HG03439 (cell line): ENCODE measurements around the gene PRRC2B.
"Not testable (repeated sequence)": the region's sequence is repeated elsewhere in the genome, so short reads cannot be mapped to it uniquely, and the experiment has no call there.

Experiments
- ATAC-seq: cut with Tn5 transposase; IDR thresholded peaks from one replicate; pipeline ENCODE4 v1.9.1; 2021; ENCODE audit warnings: mild to moderate bottlenecking, moderate library complexity; ENCODE audit not compliant: unreplicated experiment

Gene PRRC2B

GRCh38 chr9:131503626-131504465 lies 110.0 kb downstream of the PRRC2B start:
- ATAC-seq = no peak

- no peak for ATAC-seq
Observed at GRCh38 chr9:131505012-131505411, 111.1 kb downstream of the PRRC2B start.

- ATAC-seq = no peak
Observed at GRCh38 chr9:131511416-131511815, 117.5 kb downstream of the PRRC2B start.

- no peak for ATAC-seq
Observed at GRCh38 chr9:131511880-131512279, 118.0 kb downstream of the PRRC2B start.

- ATAC-seq = no peak
Observed at GRCh38 chr9:131513177-131513576, 119.3 kb downstream of the PRRC2B start.

- not testable (repeated sequence) for ATAC-seq
Observed at GRCh38 chr9:131515559-131516031, 121.7 kb downstream of the PRRC2B start.

- no peak for ATAC-seq
Observed at GRCh38 chr9:131516100-131516499, 122.2 kb downstream of the PRRC2B start.

- ATAC-seq = no peak
Observed at GRCh38 chr9:131516930-131517329, 123.0 kb downstream of the PRRC2B start.

GRCh38 chr9:131517761-131518190 lies 123.9 kb downstream of the PRRC2B start:
- ATAC-seq = no peak

- ATAC-seq = no peak
Observed at GRCh38 chr9:131518553-131518952, 124.7 kb downstream of the PRRC2B start.

GRCh38 chr9:131520503-131520902 lies 126.6 kb downstream of the PRRC2B start:
- ATAC-seq = no peak

GRCh38 chr9:131521203-131521602 lies 127.3 kb downstream of the PRRC2B start:
- no peak for ATAC-seq

- no peak for ATAC-seq
Observed at GRCh38 chr9:131521822-131522221, 127.9 kb downstream of the PRRC2B start.

GRCh38 chr9:131522257-131523085 lies 128.6 kb downstream of the PRRC2B start:
- ATAC-seq = no peak

- no peak for ATAC-seq
Observed at GRCh38 chr9:131523086-131523388, 129.2 kb downstream of the PRRC2B start.

- no peak for ATAC-seq
Observed at GRCh38 chr9:131523451-131524435, 129.9 kb downstream of the PRRC2B start.

- no peak for ATAC-seq
Observed at GRCh38 chr9:131524665-131525315, 130.9 kb downstream of the PRRC2B start.

GRCh38 chr9:131525643-131526565 lies 132.0 kb downstream of the PRRC2B start:
- ATAC-seq = no peak

GRCh38 chr9:131528186-131528585 lies 134.3 kb downstream of the PRRC2B start:
- no peak for ATAC-seq
